ENCODE data around the gene CENATAC.
A peak's percentile ranks its signal among the peaks of the same experiment; 100 is the strongest.
"Not testable (repeated sequence)": the region's sequence is repeated elsewhere in the genome, so short reads cannot be mapped to it uniquely, and the experiment has no call there.

The CENATAC gene

DNA sequence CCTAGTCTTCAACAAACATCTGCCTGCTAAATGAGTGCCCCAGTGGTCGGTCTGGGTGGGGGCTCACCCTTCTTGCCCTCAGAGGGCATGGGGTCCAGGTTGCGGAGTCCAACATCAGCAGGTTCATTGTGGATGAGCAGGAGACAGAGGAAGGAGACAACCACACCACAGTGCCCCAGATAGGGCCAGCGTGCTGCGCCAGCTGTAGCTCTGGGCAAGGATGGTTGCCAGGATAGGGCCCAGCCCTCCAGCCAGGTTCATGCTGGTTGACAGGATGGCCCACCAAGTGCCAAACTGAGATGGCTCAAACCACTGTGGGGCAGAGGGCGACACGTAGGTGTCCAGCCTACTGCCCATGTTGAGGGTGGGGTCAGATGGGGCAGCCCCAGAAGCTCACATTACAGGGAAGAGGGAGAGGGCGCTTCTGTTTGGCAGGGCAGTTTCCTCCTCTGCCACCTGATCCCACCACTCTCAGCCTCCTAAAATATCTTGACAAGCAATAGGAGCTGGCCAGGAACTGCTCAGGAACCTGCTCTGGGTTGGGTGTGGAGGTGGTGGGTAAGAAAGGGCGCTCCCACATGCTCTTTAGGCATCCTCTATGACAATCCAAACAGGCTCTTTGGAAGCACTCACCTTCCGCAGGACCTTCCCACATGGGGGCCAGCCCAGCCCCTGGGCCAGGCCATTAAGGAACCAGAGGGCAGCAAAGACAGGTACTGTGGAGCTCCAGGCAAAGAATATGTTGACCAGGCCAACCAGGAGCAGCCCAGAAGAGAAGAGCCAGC lies 29.8 kb downstream of the CENATAC start:
- DNase-seq: no peak

DNA sequence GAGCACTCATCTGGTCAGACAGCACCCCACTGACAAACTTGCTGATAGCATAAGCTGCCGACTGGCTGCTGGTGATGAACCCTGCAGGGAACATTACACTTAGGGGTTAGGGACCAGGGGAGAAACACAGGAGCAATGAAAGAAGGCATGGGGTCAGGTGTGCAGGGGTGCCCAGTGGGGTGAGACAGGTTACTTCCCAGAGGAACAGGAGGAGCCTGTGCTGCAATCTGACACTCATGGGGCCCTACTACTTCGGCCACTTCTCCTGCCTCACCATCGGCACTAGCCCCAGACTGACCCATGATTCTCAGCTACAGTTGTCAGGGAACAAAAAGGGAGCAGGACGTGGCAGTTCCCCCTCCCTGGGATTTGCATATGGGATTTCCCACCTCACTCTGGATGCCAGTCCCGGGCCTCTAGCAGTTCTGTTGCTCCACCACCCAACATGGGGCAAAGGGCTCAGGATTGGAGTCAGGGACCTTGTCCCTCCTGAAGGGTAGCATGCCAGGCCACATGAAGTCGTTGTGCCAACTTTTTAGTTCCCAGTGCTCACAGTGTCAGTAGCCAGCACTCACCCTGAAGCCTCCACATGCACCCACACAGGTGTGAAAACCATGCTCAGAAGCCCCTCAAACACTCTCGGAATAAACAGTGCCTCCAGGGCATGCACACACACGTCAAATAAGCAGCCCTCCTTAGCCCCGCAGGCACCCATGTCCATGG lies 30.6 kb downstream of the CENATAC start:
- DNase-seq: no peak

DNA sequence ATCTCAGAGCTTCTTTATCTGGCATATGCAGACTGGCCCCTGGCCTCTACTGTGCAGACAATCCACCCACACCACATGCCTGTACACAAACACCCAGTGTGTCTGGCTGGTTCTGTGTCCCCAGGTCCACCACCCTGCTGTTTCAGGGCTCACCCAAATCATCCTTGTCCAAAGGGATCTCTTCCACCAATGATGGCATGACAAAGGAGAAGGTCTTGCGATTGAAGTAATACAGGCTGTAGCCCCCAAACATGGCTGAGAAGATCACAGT lies 31.1 kb downstream of the CENATAC start:
- no peak for DNase-seq

GRCh38 chr11:119029340-119030028 lies 31.5 kb downstream of the CENATAC start:
- peak; percentile 35 for DNase-seq

- DNase-seq: no peak
Observed at GRCh38 chr11:119030029-119030328, 32.0 kb downstream of the CENATAC start.

DNA sequence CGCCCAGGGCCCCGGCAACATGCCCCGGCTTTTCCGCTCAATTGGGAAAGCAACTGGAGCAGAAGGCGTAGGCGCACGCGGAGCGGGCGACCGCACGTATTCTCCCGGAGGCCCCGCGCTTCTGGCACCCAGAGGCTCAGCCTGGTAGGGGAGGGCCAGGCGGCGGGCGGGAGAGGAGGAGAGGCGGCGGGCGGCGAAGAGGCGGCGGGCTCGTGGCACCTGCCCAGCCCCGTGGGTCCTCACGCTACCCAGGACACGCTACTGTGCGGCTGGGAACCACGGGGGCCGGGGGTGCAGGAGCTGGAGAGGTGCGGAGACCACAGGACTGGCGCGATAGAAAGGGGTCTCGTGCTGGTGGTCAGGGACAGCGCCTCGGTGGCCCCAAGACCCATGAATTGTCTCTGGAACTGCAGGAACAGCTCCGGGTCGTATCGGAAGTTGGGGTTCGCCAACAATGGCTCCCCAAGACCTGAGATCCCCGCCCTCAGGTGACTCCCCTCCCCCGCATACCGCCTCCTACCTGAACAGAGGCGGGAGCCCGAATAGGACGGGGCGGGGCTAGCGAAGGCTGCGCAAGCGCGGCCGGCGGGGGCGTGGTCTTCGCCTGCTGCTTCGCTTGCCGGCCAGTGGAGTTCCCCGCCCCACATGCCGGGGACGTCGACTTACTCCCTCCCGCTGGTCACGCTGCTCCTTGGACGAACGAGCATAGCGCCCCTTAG lies 32.5 kb downstream of the CENATAC start, which contains the start of gene SLC37A4:
Gene SLC37A4 (minus strand): TSS at position 549 of the 719 bp plus-strand sequence.
- DNase-seq: peak; percentile 99

DNA sequence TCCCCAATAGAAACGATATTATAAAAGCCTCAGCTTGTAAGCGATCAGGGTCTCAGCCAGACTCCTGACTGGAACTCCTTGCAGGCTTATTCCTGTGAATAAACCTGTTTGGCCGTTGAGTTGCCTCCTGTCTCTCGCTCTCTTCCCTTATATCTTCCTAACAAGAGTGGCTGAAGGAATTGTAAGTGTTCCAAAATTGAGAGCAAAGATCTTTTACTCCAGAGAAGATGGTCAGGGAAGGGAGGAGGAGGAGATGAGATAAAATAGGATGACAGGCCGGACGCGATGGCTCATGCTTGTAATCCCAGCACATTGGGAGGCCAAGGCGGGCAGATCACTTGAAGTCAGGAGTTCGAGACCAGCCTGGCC lies 34.0 kb downstream of the CENATAC start:
- no peak for DNase-seq

- not testable (repeated sequence) for DNase-seq
Observed at GRCh38 chr11:119033421-119033820, 35.5 kb downstream of the CENATAC start.

DNA sequence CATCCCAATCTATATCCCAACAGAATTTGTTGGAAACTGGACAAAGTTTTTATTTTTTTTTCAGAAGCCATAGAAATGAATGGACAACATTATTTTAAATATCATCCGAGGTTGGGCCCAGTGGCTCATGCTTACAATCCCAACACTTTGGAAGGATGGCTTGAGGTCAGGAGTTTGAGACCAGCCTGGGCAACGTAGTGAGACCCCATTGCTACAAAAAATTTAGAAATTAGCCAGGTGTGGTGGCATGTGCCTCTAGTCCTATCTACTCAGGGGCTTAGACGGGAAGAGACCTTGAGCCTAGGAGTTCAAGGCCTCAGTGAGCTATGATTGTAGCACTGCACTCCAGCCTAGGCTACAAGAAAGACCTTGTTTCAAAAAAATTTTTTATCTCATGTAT lies 36.9 kb downstream of the CENATAC start:
- no peak for DNase-seq

DNA sequence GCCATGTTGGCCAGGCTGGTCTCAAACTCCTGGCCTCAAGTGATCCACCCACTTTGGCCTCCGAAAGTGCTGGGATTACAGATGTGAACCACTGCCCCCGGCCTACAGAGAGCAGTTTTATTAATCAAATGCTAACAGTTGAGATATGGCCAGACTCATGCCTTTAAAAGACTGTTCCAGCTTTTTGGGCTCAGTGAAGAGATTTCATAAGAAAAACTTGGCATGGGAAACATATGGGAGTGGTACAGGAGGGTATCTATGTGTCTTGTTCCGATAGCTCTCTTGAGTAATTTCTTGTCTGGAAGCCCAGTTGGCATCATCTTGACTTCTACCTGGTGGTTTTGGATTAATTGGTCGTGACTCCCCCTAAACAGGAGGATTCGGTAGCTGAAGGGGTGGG lies 40.9 kb downstream of the CENATAC start:
- no peak for DNase-seq

DNA sequence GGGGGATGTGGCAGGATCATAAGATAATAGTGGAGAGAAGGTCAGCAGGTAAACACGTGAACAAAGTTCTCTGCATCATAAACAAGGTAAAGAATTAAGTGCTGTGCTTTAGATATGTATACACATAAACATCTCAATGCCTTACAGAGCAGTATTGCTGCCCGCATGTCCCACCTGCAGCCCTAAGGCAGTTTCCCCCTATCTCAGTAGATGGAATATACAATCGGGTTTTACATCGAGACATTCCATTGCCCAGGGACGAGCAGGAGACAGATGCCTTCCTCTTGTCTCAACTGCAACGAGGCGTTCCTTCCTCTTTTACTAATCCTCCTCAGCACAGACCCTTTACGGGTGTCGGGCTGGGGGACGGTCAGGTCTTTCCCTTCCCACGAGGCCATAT lies 41.5 kb downstream of the CENATAC start:
- not testable (repeated sequence) for DNase-seq

DNA sequence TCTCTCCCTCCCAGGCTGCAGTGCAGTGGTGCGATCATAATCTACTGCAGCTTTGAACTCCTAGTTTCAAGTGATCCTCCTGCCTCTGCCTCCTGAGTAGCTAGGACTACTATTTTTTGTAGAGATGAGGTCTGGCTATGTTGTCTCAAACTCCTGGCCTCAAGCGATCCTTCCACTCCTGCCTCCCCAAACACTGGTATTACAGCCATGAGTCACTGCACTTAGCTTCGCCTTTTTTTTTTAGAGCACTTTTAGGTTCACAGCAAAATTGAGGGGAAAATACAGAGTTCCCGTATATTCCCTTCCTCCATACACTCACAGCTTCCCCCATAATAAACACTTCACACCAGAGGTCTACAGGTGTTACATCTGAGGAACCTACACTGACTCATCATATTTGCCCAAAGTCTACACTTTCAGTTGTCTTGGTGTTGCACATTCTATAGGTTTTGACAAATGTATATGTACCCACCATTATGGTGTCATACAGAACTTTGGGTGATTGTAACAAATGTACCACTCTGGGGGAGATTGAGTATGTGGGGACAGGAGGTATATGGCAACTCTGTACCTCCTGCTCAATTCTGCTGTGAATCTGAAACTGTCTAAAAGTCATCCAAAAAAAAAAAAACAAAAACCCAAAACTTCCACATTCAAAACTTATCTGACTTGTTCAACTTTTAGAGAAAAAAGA lies 44.0 kb downstream of the CENATAC start:
- DNase-seq: no peak

DNA sequence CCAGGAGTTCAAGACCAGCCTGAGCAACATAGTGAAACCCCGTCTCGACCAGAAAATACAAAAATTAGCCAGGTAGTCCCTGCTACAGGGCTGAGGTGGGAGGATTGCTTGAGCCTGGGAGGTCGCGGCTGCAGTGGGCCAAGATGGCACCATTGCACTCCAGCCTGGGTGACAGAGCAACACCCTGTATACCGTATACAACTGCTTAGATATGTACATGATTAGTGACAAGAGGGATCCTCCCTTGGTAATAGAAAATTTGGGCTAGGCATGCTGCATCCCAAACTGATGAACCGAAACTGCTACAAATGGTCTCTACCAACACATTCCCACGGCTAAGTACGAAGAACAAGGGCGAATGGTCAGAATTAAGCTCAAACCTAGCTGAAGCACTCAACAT lies 45.0 kb downstream of the CENATAC start:
- no peak for DNase-seq

DNA sequence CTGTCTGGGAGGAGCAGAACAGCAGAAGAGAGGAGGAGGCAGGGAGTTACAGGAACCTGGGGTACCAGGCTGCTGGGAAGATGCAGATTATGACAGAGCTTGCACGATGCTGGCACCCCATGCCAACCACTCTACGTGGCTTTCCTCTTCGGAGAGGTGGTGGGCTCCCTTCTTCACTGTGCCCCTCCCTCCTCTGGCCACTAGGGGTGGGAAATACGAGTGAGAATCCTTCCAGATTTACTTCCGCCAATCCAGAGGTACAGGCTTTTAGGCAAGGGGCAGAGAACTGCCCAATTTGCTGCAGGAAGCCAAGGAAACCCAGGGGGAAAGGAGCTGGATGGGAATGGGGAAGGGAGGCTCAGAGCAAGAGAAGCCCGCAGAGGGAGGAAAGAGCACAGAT lies 46.8 kb downstream of the CENATAC start:
- no peak for DNase-seq

DNA sequence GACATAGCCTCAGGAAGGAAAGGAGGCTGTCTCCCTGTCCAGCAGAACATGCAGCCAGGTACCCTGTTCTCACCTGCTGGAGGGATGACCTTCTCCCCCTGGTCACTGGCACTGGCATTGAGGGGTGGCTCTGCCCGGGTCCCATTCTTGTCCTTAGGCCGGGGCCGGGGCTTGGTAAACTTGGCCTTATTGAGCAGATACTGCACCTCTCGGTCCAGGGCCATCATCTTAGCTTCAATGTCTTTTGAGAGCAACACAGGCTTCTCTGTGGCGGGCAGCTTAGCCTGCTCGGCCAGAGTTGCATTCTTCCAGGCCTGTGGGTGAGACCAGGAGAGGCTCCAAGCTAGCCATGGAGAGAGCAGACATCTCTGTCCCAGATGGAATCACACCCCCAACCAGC lies 48.6 kb downstream of the CENATAC start:
- no peak for DNase-seq

DNA sequence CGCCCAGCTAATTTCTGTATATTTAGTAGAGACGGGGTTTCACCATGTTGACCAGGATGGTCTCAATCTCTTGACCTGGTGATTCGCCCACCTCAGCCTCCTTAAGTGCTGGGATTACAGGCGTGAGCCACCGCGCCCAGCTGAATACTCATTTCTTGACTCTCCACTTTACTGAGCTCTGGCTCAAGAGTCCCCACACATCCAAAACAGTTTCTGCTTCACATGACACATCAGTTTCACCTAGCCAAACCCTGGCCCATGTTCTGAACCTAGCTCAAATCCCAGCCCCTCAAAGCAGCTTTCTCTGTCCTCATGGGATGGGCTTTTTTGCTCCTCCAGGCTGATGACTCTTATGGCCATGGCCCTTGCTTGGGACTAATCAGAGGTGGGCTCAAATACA lies 49.3 kb downstream of the CENATAC start:
- no peak for DNase-seq

- no peak for DNase-seq
Observed at GRCh38 chr11:119048644-119049043, 50.7 kb downstream of the CENATAC start.

DNA sequence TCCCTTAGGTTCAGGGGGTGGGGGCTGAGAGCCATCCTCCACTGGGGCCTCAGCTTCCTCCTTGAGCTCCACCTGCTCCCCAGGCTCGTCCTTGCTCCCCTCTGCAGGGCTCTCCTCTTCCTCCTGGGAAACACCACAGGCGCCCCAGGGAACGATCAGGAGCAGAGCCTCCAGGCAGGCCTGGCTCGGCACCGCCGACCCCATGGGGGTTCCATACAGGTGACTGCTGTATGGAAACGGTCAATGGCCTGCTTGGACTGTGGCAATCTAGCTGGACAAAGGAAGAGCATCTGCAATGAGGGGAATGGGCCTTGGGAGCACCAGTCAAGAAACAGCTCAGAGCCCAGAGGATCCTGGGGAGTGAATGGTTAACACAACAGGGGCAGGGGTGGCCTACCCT lies 51.1 kb downstream of the CENATAC start:
- DNase-seq: no peak

DNA sequence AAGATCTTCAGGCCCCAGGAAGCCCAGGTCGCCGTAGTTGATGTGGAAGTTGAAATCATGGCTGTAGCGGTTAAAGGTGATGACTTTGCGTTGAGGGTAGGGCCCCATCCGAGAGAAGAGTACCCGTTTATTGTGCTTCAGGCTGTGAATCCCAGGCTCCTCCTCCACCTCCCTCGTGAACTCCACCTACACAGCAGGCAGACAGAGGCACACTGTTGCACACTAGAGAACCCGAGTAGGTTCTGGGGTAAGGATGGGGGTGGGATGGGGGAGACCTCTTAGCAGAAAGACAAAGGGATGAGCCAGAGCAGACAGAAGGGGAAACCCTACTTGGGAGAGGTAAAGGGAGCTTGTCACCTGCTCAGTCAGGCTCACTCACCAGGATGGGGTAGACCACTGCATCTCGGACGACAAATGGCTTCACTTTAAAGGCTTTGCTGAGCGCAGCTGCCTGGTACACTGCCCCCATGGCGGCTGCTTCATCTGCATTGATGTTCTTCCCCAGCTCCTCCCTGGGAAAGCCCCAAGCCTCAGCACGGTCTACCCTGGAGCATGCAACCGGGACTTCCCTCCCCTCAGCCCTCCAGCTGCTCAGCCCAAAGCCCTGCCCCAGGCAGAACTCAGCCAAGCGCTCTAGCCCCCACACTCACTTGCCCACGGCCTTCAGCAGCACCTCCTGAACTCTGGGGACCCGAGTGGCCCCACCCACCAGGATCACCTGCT lies 53.7 kb downstream of the CENATAC start:
- DNase-seq: no peak

- DNase-seq: no peak
Observed at GRCh38 chr11:119052163-119052814, 54.4 kb downstream of the CENATAC start.

GRCh38 chr11:119054418-119054817 lies 56.5 kb downstream of the CENATAC start:
- DNase-seq: no peak

DNA sequence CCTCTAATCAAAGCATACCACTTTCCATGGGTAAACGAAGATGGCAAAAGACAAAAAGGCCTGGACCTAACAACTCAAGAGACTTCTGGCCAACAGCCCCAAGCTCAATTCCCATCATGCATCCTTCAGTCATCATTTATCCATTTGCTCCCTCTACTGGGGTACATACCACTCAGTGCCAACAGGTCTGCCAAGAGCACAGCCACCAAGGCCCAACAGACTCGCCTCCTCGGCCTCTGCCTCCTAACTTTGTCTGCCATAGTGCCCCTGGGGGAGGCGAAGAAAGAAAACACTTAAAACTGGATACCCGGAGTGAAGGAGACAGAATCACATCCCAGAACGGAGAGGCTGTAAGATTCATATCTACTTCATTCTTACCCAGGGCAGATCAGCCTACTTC lies 58.0 kb downstream of the CENATAC start:
- no peak for DNase-seq
